ENCODE results near the gene FRAS1. TPM values are rescaled to one million over a fixed set of nuclear protein-coding genes. Genes with fewer than 3 reads are reported as not detected.
"Not testable (repeated sequence)": the region's sequence is repeated elsewhere in the genome, so short reads cannot be mapped to it uniquely, and the experiment has no call there.

FRAS1 gene
- total and polyA plus RNA-seq, 2 donors (not counting 1 experiment from before 2014, with no cell fraction given): 0.30 to 0.66 TPM

GRCh38 chr4:78323439-78323838 lies 266.3 kb downstream of the FRAS1 start:
- Histone ChIP-seq H3K4me2 (ENCODE audit: extremely low read depth, insufficient read depth, low read length) (no peak overlapping the region), H2AFZ (ENCODE audit: low read length) (no peak overlapping the region), H3K27me3 (ENCODE audit: control insufficient read depth, insufficient read depth, low read length) (no peaks in the 10 kb centered on the region), H3K79me2 (ENCODE audit: control insufficient read depth, insufficient read depth, low read length) (no peaks in the 10 kb centered on the region), H3K9me3 (ENCODE audit: control insufficient read depth, insufficient read depth, low read depth, low read length) (no peaks in the 10 kb centered on the region), H3K4me3 (replicated peaks in 1 of 4; ENCODE audit: control extremely low read depth in 1 of 4, insufficient read depth in 1 of 4, low read depth in 3 of 4, low read length in 4 of 4) (no peak overlapping the region), H4K20me1 (ENCODE audit: control insufficient read depth, extremely low read depth, insufficient read depth, low read length) (no peaks in the 10 kb centered on the region), H3K4me1 (ENCODE audit: control insufficient read depth, extremely low read depth, insufficient read depth, low read length) (no peaks in the 10 kb centered on the region), H3K27ac (ENCODE audit: insufficient read depth, low read length) (no peak overlapping the region), H3K9ac (ENCODE audit: insufficient read depth, low read length) (no peak overlapping the region), H3K36me3 (ENCODE audit: control insufficient read depth, insufficient read depth, low read length) (no peaks in the 10 kb centered on the region)
- no peak for DNase-seq (ENCODE audit: low read depth in 2 of 2)
- no peak for TF ChIP-seq EZH2 (IDR thresholded peaks at IDR 0.05; ENCODE audit: low read length, missing control alignments)
- no peak for TF ChIP-seq CTCF (conservative IDR thresholded peaks at IDR 0.05 in 1 of 2, IDR thresholded peaks at IDR 0.05 in 1 of 2; ENCODE audit: low read depth in 1 of 2, low read length in 2 of 2)

GRCh38 chr4:78324625-78325024 lies 267.5 kb downstream of the FRAS1 start:
- Histone ChIP-seq H3K4me1 (ENCODE audit: control insufficient read depth, extremely low read depth, insufficient read depth, low read length) (no peaks in the 10 kb centered on the region), H3K4me3 (replicated peaks in 1 of 4; ENCODE audit: control extremely low read depth in 1 of 4, insufficient read depth in 1 of 4, low read depth in 3 of 4, low read length in 4 of 4) (no peak overlapping the region), H3K9ac (ENCODE audit: insufficient read depth, low read length) (no peak overlapping the region), H3K4me2 (ENCODE audit: extremely low read depth, insufficient read depth, low read length) (no peak overlapping the region), H3K79me2 (ENCODE audit: control insufficient read depth, insufficient read depth, low read length) (no peaks in the 10 kb centered on the region), H3K27ac (ENCODE audit: insufficient read depth, low read length) (no peak overlapping the region), H4K20me1 (ENCODE audit: control insufficient read depth, extremely low read depth, insufficient read depth, low read length) (no peaks in the 10 kb centered on the region), H2AFZ (ENCODE audit: low read length) (no peak overlapping the region), H3K9me3 (ENCODE audit: control insufficient read depth, insufficient read depth, low read depth, low read length) (no peaks in the 10 kb centered on the region), H3K27me3 (ENCODE audit: control insufficient read depth, insufficient read depth, low read length) (no peaks in the 10 kb centered on the region), H3K36me3 (ENCODE audit: control insufficient read depth, insufficient read depth, low read length) (no peaks in the 10 kb centered on the region)
- no peak for DNase-seq (ENCODE audit: low read depth in 2 of 2)
- TF ChIP-seq EZH2 (IDR thresholded peaks at IDR 0.05; ENCODE audit: low read length, missing control alignments) (no peak), CTCF (conservative IDR thresholded peaks at IDR 0.05 in 1 of 2, IDR thresholded peaks at IDR 0.05 in 1 of 2; ENCODE audit: low read depth in 1 of 2, low read length in 2 of 2) (no peak)

- H3K9ac ChIP-seq (ENCODE audit: insufficient read depth, low read length): no peak overlapping the region
- no peak for DNase-seq (ENCODE audit: low read depth in 2 of 2)
- H3K4me3 ChIP-seq (replicated peaks in 1 of 4; ENCODE audit: control extremely low read depth in 1 of 4, insufficient read depth in 1 of 4, low read depth in 3 of 4, low read length in 4 of 4): no peak overlapping the region
- no peaks in the 10 kb centered on the region for H3K27me3 ChIP-seq (ENCODE audit: control insufficient read depth, insufficient read depth, low read length)
- no peaks in the 10 kb centered on the region for H3K79me2 ChIP-seq (ENCODE audit: control insufficient read depth, insufficient read depth, low read length)
- H3K4me2 ChIP-seq (ENCODE audit: extremely low read depth, insufficient read depth, low read length): no peak overlapping the region
- no peak overlapping the region for H2AFZ ChIP-seq (ENCODE audit: low read length)
- TF ChIP-seq CTCF (conservative IDR thresholded peaks at IDR 0.05 in 1 of 2, IDR thresholded peaks at IDR 0.05 in 1 of 2; ENCODE audit: low read depth in 1 of 2, low read length in 2 of 2): no peak
- TF ChIP-seq EZH2 (IDR thresholded peaks at IDR 0.05; ENCODE audit: low read length, missing control alignments): no peak
- no peaks in the 10 kb centered on the region for H3K4me1 ChIP-seq (ENCODE audit: control insufficient read depth, extremely low read depth, insufficient read depth, low read length)
- no peaks in the 10 kb centered on the region for H3K9me3 ChIP-seq (ENCODE audit: control insufficient read depth, insufficient read depth, low read depth, low read length)
- no peaks in the 10 kb centered on the region for H4K20me1 ChIP-seq (ENCODE audit: control insufficient read depth, extremely low read depth, insufficient read depth, low read length)
- H3K36me3 ChIP-seq (ENCODE audit: control insufficient read depth, insufficient read depth, low read length): no peaks in the 10 kb centered on the region
- H3K27ac ChIP-seq (ENCODE audit: insufficient read depth, low read length): no peak overlapping the region
Observed at GRCh38 chr4:78325271-78326157, 268.4 kb downstream of the FRAS1 start.

GRCh38 chr4:78328591-78328990 lies 271.5 kb downstream of the FRAS1 start:
- not testable (repeated sequence) for H3K9me3 ChIP-seq (ENCODE audit: control insufficient read depth, insufficient read depth, low read depth, low read length); H3K27ac ChIP-seq (ENCODE audit: insufficient read depth, low read length); H3K4me1 ChIP-seq (ENCODE audit: control insufficient read depth, extremely low read depth, insufficient read depth, low read length); H3K9ac ChIP-seq (ENCODE audit: insufficient read depth, low read length); H3K27me3 ChIP-seq (ENCODE audit: control insufficient read depth, insufficient read depth, low read length); H2AFZ ChIP-seq (ENCODE audit: low read length); H3K79me2 ChIP-seq (ENCODE audit: control insufficient read depth, insufficient read depth, low read length); H4K20me1 ChIP-seq (ENCODE audit: control insufficient read depth, extremely low read depth, insufficient read depth, low read length); H3K4me2 ChIP-seq (ENCODE audit: extremely low read depth, insufficient read depth, low read length); H3K36me3 ChIP-seq (ENCODE audit: control insufficient read depth, insufficient read depth, low read length); H3K4me3 ChIP-seq (replicated peaks in 1 of 4; ENCODE audit: control extremely low read depth in 1 of 4, insufficient read depth in 1 of 4, low read depth in 3 of 4, low read length in 4 of 4); DNase-seq (ENCODE audit: low read depth in 2 of 2)

Data from fibroblast of lung (primary cell).